M059J (cell line): Measurements from ENCODE around the gene ESPN. TPM values are rescaled to one million over a fixed set of nuclear protein-coding genes. Genes with fewer than 3 reads are reported as not detected.
A peak's percentile ranks its signal among the peaks of the same experiment; 100 is the strongest.

Experiments used
- DNase-seq: peaks from one replicate; pipeline ENCODE4 v3.0.0-alpha.2; 2012; ENCODE audit warnings: low read depth
- total RNA-seq: library from RNA; depleted of rRNA; stranded (reverse); fragments of >200 nt; shearing (Covaris generic); gene quantifications from 2 replicates; pipeline ENCODE4 v1.2.3, GENCODE V29; 2014

The ESPN gene
- total RNA-seq, 1 experiment from 2014 or later, result 0.02 TPM

GRCh38 chr1:6409733-6410132, 14.8 kb upstream of the ESPN start:
- DNase-seq, result no peak

DNA sequence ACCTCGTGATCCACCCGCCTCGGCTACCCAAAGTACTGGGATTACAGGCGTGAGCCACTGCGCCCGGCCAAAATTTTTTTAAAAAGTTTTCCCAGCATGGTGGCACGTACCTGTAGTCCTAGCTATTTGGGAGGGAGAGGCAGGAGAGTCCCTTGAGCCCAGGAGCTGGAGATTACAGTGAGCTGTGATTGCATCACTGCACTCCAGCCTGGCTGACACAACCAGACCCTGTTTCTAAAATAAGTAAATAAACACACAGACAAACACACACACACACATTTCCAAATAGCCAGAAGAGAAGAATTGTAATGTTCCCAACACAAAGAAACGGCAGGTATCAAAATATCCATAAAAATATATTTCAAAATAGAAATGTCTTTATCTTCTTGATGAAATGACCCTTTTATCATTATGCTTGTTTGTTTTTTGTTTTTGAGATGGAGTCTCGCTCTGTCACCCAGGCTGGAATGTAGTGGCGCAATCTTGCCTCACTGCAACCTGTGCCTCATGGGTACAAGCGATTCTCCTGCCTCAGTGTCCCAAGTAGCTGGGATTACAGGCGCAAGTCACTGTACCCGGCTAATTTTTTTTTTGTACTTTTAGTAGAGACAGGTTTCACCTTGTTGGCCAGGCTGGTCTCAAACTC, 14.2 kb upstream of the ESPN start:
- DNase-seq, result no peak

- DNase-seq, result peak; percentile 65
These were observed 11.7 kb upstream of the ESPN start for GRCh38 chr1:6412896-6413295.

DNA sequence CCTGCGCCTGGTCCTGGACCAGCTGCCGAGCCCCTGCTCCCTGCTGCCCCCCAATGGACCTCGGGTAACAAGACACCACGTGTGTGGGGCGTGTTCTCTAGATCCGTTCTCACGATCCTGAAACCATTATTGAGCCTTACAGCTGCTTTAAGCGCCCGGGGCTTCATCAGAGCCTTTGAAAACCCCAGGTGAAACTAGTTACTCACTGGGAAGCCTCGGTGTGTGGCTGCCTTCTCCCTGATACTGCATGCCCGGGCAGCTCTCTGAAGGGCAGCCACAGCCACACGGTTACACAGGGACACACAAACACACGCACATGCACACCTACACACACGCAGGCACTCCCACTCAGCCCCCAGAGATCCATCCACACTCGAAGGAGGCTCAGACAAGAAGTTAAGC, 10.1 kb upstream of the ESPN start:
- peak; percentile 84 for DNase-seq

- no peak for DNase-seq
These were observed 9.5 kb upstream of the ESPN start for GRCh38 chr1:6414881-6415626.

GRCh38 chr1:6416295-6416656, 8.3 kb upstream of the ESPN start:
- DNase-seq, result no peak

DNA sequence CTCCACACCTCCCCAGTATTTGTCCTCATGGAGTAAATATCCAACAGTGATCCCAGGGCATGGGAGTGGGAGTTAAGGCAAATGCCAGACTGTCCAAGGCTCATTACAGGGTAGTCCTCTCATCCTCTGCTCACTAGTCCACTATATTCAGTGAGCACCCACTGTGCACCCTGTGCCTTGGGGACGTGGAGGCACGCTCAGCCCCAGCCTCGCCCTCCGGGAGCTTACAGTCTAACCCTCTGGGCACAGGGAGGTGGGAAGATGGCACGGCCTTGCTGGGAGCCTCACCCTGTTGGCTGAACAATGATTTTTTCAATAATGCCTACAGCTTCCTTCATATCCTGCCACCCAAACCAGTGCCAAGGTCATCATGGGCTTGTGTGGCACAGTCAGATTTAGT, 7.7 kb upstream of the ESPN start:
- DNase-seq, result no peak

DNA sequence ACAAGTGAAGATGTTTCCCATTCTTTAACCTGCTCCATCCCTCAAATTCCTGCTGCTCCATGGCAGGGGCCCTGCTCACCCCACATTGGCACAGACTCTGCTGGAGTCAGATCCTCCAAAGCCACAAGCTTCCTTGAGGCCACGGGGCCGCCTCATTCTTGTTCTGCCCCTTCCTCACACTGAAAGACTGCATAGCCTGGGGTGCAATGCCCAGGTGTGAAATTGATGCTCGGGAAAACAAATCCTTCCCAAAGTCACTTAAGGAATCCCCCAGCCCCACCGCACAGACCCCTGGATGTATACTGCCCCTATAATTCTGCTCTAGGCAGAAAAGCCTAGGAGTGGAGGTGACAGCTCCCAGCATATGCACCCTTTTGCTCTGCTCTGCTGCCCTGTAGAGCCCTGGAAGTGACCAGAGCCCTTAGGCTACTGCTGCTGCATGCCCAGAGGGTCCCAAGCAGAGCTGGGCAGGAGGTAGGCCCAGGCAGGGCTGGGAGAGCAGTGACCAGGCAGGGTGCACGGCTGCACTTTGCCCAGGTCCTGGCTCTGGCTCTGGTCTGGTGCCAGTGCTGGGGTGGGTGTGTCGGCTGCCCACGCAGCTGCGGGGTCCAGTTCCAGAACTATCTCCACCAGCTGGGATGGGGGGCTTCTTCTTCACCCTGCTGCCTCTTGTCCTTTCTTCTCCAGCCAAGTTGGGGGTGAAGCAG, 6.5 kb upstream of the ESPN start:
- no peak for DNase-seq

DNA sequence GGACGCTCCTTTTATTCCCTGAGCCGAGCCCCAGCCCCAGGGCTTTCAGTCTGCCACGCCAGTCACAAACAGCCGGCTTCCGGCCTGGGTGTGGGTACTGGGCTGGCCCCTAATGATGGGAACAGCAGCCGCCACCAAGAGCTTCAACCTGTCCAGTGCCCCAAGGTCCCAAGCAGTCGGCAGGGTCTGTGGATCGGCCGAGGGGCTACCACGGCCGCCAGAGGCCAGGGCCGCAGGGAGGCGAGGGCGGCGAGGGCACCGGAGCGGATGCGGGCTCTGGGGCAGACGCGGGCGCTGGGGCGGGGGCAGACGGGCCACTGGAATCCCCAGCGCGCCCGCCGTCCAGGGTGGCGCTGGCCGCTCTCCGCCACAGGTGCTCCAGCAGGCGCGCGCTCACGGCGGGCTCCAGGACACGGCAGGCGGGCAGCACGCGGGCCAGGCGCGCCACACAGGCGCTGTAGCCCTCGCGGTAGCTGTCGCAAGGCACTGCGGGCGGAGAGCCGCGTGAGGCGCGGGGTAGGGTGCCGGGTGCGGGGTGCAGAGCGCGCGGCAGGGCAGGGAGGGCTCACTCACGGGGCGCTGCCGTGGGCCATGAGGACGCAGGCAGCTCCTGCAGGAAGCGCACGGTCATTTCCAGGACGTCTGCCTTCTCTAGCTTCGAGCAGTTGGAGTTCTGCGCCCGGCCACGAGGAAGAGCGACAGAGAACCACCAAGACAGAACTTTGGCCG, 5.7 kb upstream of the ESPN start:
- DNase-seq, result no peak

GRCh38 chr1:6419397-6419803, 5.2 kb upstream of the ESPN start:
- DNase-seq, result no peak

DNA sequence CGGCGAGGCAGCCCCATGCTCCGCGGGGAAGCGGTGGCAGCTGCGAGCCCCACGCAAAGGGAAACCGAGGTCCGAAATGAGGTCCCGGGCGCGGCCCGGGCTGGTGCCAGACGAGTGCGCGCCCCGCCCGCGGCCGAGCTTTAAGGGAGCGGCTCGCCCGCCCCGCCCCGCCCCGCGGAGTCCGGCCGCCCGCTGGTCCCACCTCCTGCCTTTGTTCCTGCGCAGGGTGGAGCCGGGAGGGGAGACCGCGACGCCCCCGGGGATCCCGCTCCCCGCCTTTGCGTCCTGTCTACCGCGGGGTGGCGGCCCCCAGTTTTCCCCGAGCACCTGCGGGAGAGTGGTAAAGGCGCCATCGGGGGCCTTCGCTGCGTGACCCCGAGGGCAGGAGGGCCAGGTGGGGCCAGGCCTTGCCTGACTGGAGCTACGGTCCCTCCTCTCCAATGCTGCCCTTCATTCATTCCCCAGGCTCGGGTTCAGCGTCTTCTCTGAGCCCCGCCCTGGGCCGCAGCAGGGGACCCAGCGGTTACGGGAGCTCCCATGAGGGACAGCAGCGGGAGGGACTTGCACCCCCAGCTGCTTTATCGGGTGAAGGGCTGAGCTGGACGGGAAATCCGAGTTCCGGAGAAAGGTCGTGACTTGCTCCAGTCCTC, 4.6 kb upstream of the ESPN start, which contains the start of gene HES2:
TSS of gene HES2 (minus strand) at position 116 of the 650 bp plus-strand sequence. CDS start at position 17, 99 bp downstream.
- DNase-seq, result peak; percentile 21

DNA sequence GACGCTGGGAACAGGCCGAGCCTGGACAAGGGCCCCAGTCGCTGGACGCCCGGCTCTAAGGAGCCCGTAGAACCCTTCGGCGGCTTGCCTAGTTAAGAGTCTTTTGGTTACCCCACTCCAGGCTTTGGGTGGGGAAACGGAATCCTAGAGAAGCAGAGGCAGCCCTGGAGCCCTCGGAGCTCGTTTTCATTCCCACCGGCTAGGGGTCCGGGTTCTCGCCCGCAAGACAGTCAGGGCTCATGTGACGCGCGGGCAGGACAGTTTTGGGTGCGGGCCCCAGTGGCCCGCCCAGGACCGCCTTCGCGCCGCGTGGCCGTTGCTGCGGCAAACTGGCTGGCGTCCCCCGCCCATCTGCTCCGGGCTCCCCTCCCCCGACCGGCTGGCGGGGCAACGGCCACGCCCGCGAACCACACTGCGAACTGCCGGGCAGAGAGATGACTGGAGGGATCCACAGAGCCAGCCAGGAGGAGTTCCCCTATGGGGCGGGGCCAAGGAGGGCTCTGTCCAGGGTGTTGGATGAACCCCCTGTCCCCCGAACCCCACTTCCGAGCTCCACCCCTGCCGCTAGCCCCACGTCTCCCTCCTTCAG, 4.0 kb upstream of the ESPN start:
- no peak for DNase-seq

DNA sequence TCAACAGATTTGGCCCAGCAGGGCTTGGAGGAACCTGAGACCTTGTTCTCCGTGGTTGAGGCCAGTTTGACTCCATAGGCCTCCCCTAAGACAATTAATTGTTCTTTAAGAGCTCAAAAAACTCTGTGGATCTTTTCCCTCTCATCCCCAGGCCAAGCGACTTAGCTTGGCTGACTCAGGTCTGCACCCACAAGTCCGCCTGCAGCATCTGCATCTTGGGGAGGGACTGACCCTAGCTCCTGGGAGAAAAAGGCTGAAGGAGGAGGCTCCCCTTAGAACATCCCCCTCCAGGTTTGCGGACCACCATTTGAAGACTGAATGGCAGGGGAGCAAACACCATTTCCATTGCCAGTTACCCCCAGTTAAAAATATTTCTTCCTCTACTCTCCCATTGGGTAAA, 3.3 kb upstream of the ESPN start:
- DNase-seq, result no peak

- peak; percentile 88 for DNase-seq
These were observed 1.1 kb upstream of the ESPN start for GRCh38 chr1:6423321-6423999.

DNA sequence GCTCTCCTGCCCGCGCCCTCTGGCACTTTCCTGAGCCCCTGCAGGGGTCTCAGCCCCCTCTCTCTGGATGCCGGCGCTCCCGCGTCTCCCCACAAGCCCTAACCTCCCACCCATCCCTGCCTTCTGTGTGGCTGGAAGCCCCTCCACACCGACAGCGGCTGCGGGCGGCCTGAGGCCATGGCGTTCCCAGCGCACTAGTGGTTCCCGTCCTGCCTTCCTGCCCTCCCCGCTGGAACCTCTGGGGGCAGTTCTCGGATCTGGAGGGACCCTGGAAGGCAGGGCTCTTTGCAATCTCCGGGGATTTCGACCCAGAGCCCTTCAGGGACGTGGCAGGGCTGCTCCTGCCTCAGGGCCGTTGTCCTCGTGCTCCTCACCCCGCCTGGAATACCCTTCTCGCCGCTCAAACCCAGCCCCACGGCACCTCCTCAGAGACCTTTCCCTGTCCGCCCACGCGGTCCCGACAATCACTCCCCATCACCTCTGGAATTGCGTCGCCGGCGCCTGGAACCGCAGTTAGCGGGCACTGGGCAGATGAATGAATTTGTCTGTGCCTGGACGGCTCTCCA, 493 bp upstream of the ESPN start:
- no peak for DNase-seq

GRCh38 chr1:6425658-6426057, 1.1 kb downstream of the ESPN start:
- DNase-seq, result no peak

DNA sequence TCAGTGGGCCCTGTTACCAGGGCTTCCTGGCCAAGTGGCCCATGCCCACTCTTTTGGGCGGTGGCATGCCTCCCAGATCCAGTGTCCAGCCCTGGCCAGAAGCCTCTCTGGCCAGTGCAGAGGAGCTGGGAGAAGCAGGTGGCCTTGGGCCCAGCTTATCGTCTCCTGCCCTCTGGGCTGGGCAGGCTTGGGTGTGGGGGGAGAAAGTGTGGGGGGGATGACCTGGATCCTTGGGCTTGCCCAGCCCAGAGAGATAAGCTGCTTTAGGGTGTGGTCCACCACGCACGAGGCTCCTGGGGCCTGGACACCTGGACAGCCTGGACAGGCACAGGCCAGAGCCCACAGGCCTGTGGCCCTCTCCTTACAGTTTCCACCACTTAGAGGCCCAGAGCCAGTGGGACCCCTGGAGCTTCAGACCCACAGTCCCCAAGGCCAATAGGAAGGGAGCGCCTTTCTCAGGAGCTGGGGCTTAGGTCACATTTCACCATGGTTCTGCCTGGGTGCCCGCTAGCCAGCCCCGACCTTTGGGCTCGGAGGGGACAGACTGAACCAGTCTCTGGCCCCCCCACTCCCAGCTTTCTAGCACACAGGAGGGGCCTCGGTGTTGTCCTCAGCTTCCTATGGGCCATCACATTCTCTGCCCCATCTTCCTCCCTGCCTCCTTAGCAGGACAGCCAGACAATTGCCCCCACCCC, 1.8 kb downstream of the ESPN start:
- no peak for DNase-seq

DNA sequence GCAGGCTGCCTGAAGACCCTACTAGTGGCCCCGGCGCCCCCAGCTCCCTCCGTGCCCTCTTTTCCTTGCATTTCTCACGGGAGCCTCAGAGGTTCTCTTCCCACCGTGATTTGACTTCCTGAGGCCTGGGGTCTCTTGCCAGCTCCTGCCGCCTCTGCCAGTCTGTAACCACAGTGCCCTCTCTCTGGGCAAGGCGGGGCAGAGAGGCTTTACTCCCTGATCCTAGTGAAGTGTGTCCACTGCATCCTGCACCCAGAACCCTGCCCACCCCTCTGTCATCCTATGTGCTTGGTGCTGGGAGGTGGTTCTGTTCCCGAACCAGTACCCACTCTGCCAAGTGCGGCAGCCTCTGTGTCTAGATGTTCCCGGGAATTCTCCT, 2.4 kb downstream of the ESPN start:
- no peak for DNase-seq

DNA sequence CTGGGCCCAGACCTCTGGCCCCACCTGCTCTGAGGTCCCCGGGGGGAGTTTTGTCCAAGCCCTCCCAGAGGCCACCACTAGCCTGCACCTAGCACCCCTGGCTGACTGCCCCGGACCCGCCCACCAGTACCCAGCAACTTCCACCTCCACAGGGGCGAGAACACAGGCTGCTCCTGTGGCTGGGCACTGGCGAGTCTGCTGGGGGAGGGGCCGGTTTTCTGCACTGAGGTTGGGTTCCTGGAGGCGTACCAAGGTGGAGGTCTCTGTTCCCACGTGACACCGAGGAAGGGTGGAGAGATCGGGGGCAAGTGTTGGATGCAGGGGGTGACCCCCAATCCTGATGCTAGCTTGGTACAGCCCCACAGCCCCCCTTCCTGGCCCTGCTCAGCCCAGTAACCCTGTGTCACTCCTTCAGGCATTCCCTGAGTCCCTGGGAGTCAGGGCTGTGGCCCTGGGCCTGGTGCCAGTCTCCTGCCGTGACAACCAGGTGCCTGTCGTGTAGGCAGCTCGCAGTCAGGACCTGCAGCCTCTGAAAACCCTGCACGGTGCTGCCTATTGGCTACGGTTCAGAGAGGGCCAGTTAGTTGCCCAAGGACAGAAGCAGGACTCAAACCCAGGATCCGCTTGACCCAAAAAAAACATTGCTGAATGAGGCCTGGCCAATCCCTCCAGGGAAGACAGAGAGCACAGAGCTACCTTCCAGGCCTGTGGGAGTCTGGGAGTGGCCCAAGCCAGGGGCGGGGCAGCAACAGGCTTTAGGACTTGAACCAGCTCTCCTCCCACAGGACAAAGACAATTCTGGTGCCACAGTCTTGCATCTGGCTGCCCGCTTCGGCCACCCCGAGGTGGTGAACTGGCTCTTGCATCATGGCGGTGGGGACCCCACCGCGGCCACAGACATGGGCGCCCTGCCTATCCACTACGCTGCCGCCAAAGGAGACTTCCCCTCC, 3.1 kb downstream of the ESPN start:
- peak; percentile 29 for DNase-seq
